Measurements from ENCODE around the gene STOX2.

DNA sequence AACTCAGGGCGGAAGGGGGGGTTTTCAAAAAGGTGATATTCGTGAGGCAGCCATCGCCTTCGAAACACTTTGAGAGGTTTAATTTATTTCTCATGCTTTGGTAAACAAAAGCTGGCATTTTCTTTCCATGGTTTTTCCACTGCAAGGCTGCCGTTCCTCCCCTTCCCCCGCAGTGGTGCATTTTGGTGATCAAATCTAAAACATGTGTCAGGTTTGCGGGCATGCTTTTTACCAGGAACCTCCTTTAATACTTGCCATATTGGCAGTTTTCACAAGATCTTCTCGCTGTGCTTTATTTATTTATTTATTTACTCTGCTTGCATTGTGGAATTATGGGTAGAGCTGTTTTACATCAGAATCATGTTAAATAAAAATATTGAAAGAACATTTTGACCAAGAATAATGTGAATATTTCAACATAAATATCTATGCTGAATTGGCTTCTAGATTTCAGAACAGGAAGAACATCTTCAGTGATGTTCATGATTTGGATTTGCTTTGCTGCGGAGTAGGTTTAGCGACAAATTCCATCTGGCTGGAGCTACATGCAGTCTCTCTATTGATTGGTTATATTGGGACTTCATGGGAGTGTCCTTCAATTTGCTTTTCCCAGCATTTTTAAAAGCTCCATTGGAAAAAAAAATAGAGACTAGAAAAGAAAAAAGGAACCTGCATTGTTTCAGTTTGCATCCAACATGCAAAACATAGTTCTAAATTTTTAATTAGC lies 54.4 kb downstream of the STOX2 start:
- no peak for TF ChIP-seq POLR2AphosphoS5 (IDR thresholded peaks at IDR 0.05; ENCODE audit: borderline replicate concordance, low read depth, low read length)
- no peak for TF ChIP-seq EZH2 (IDR thresholded peaks at IDR 0.05)

Data from SK-N-MC (cell line).